WERI-Rb-1 (cell line): Measurements from ENCODE around the gene CROCC.

Experiments used
- DNase-seq: peaks from one replicate; pipeline ENCODE4 v3.0.0-alpha.2; 2020
- H3K27ac ChIP-seq: fragments of 250-450 bp; sonication (Bioruptor Pico); 2 replicates; pipeline ENCODE4 v1.5.1; 2020; ENCODE audit warnings: mild to moderate bottlenecking, moderate library complexity
- H3K27me3 ChIP-seq: fragments of 250-450 bp; sonication (Bioruptor Pico); 2 replicates; pipeline ENCODE4 v1.5.1; 2021; ENCODE audit warnings: mild to moderate bottlenecking, low read depth, moderate library complexity; ENCODE audit not compliant: insufficient read depth, severe bottlenecking
- H3K36me3 ChIP-seq: fragments of 250-450 bp; sonication (Bioruptor Pico); 2 replicates; pipeline ENCODE4 v1.5.1; 2020; ENCODE audit warnings: mild to moderate bottlenecking, moderate library complexity
- H3K4me3 ChIP-seq: 2 replicates; pipeline ENCODE4 v1.5.1; 2011; ENCODE audit warnings: low read depth, mild to moderate bottlenecking, control low read depth, low read length
- H3K9me3 ChIP-seq: fragments of 250-450 bp; sonication (Bioruptor Pico); 2 replicates; pipeline ENCODE4 v1.5.1; 2021; ENCODE audit warnings: mild to moderate bottlenecking, moderate library complexity; ENCODE audit not compliant: severe bottlenecking
- CTCF ChIP-seq: IDR thresholded peaks from 2 replicates; pipeline ENCODE4 v1.5.1; 2011; ENCODE audit warnings: low read depth, mild to moderate bottlenecking, control low read depth, inconsistent platforms, low read length

The CROCC gene

GRCh38 chr1:16972189-16972895, 50.6 kb downstream of the CROCC start:
- TF ChIP-seq CTCF: no peak
- no peaks in the 10 kb centered on the region for H3K9me3 ChIP-seq
- no peak for DNase-seq
- H3K4me3 ChIP-seq: no peak overlapping the region
- H3K27ac ChIP-seq: no peak overlapping the region; the same call in 1 of the 2 replicates
- peaks cover 32% of the 10 kb centered on the region for H3K36me3 ChIP-seq
- H3K27me3 ChIP-seq: no peaks in the 10 kb centered on the region

- Histone ChIP-seq H3K9me3 (no peaks in the 10 kb centered on the region), H3K4me3 (no peak overlapping the region), H3K27me3 (no peaks in the 10 kb centered on the region), H3K36me3 (peaks cover 26% of the 10 kb centered on the region), H3K27ac (no peak overlapping the region)
- no peak for DNase-seq
- no peak for TF ChIP-seq CTCF
These were observed 51.5 kb downstream of the CROCC start for GRCh38 chr1:16973215-16973614.

- Histone ChIP-seq H3K4me3 (no peak overlapping the region), H3K27me3 (no peaks in the 10 kb centered on the region), H3K27ac (no peak overlapping the region), H3K36me3 (peaks cover 9% of the 10 kb centered on the region), H3K9me3 (no peaks in the 10 kb centered on the region)
- TF ChIP-seq CTCF: no peak
- DNase-seq: no peak
These were observed 53.5 kb downstream of the CROCC start for GRCh38 chr1:16975211-16975610.

GRCh38 chr1:16975838-16976237, 54.1 kb downstream of the CROCC start:
- TF ChIP-seq CTCF: no peak
- Histone ChIP-seq H3K36me3 (peaks cover 7% of the 10 kb centered on the region), H3K4me3 (no peak overlapping the region), H3K9me3 (no peaks in the 10 kb centered on the region), H3K27me3 (no peaks in the 10 kb centered on the region), H3K27ac (no peak overlapping the region)
- no peak for DNase-seq

GRCh38 chr1:16976966-16977365, 55.2 kb downstream of the CROCC start:
- no peaks in the 10 kb centered on the region; the same call in 1 of the 2 replicates for H3K36me3 ChIP-seq
- TF ChIP-seq CTCF: no peak
- no peak overlapping the region for H3K4me3 ChIP-seq

GRCh38 chr1:16977377-16977776, 55.6 kb downstream of the CROCC start:
- TF ChIP-seq CTCF: no peak
- no peak overlapping the region for H3K4me3 ChIP-seq
- DNase-seq: no peak
- no peaks in the 10 kb centered on the region; the same call in 1 of the 2 replicates for H3K36me3 ChIP-seq
- no peaks in the 10 kb centered on the region for H3K27me3 ChIP-seq
- no peaks in the 10 kb centered on the region for H3K9me3 ChIP-seq
- H3K27ac ChIP-seq: no peak overlapping the region

More at GRCh38 chr1:16976966-16977365, 55.2 kb downstream of the CROCC start:
- H3K9me3 ChIP-seq: no peaks in the 10 kb centered on the region
- no peaks in the 10 kb centered on the region for H3K27me3 ChIP-seq
- no peak overlapping the region for H3K27ac ChIP-seq
- DNase-seq: no peak
